Loucy (cell line): Measurements from ENCODE around the gene PTPMT1.

Experiments
- CTCF ChIP-seq: fragments of 200-600 bp; sonication (generic); conservative IDR thresholded peaks from 2 replicates; pipeline ENCODE4 v1.5.1; 2014; ENCODE audit warnings: mild to moderate bottlenecking, antibody characterized with exemption, low read length
- EZH2phosphoT487 ChIP-seq: fragments of 200-600 bp; IDR thresholded peaks from 2 replicates; pipeline ENCODE4 v1.6.1; 2018; ENCODE audit warnings: antibody characterized with exemption, mild to moderate bottlenecking, moderate library complexity, borderline replicate concordance

- TF ChIP-seq CTCF (no peak), EZH2phosphoT487 (no peak)
Measured at GRCh38 chr11:47541070-47541469, 24.3 kb upstream of the PTPMT1 start.
